HG02981 (cell line): Measurements from ENCODE around the gene MOGAT3.

Experiments used
- ATAC-seq: cut with Tn5 transposase; IDR thresholded peaks from one replicate; pipeline ENCODE4 v1.9.1; 2021; ENCODE audit warnings: mild to moderate bottlenecking, moderate library complexity; ENCODE audit not compliant: unreplicated experiment

Gene MOGAT3

GRCh38 chr7:101200862-101201599, at the start of gene MOGAT3:
Gene MOGAT3, minus strand, starts transcription at chr7:101201036. Its CDS starts 182 bp downstream, at chr7:101200854.
- ATAC-seq = no peak

- no peak for ATAC-seq
Measured at GRCh38 chr7:101250324-101250723, 49.5 kb upstream of the MOGAT3 start.

- no peak for ATAC-seq
Measured at GRCh38 chr7:101248276-101248675, 47.4 kb upstream of the MOGAT3 start.

GRCh38 chr7:101245147-101245668, 44.4 kb upstream of the MOGAT3 start:
- no peak for ATAC-seq

- ATAC-seq = peak; percentile 89
Measured at GRCh38 chr7:101244375-101245146, 43.7 kb upstream of the MOGAT3 start, which contains the start of gene FIS1. Gene FIS1, minus strand, starts transcription at chr7:101245081. Its CDS starts 77 bp downstream, at chr7:101245004.

GRCh38 chr7:101243646-101244374, 43.0 kb upstream of the MOGAT3 start:
- ATAC-seq = no peak

- ATAC-seq = no peak
Measured at GRCh38 chr7:101241443-101242349, 40.9 kb upstream of the MOGAT3 start.

GRCh38 chr7:101241015-101241363, 40.2 kb upstream of the MOGAT3 start:
- ATAC-seq = no peak

GRCh38 chr7:101240226-101241014, 39.6 kb upstream of the MOGAT3 start:
- no peak for ATAC-seq

GRCh38 chr7:101239951-101240220, 39.0 kb upstream of the MOGAT3 start:
- no peak for ATAC-seq

GRCh38 chr7:101239191-101239950, 38.5 kb upstream of the MOGAT3 start:
- ATAC-seq = no peak

GRCh38 chr7:101238226-101239182, 37.7 kb upstream of the MOGAT3 start:
- ATAC-seq = no peak

GRCh38 chr7:101237206-101238067, 36.6 kb upstream of the MOGAT3 start, which contains the start of gene CLDN15:
Gene CLDN15, minus strand, starts transcription at chr7:101237802. Its CDS starts 221 bp downstream, at chr7:101237581.
- ATAC-seq = no peak

- no peak for ATAC-seq
Measured at GRCh38 chr7:101236292-101236835, 35.5 kb upstream of the MOGAT3 start.

GRCh38 chr7:101235522-101235921, 34.7 kb upstream of the MOGAT3 start:
- ATAC-seq = no peak

- no peak for ATAC-seq
Measured at GRCh38 chr7:101235050-101235449, 34.2 kb upstream of the MOGAT3 start.
